Measurements from ENCODE around the gene SLC25A33.
A peak's percentile ranks its signal among the peaks of the same experiment; 100 is the strongest.
"Not testable (repeated sequence)": the region's sequence is repeated elsewhere in the genome, so short reads cannot be mapped to it uniquely, and the experiment has no call there.

Gene SLC25A33

GRCh38 chr1:9612871-9613624, 73.8 kb downstream of the SLC25A33 start:
- Mint-ChIP-seq H3K4me3 (no peak overlapping the region), H3K9me3 (no peaks in the 10 kb centered on the region), H3K36me3 (peaks cover 30% of the 10 kb centered on the region), H3K27me3 (no peaks in the 10 kb centered on the region), H3K4me1 (no peaks in the 10 kb centered on the region), H3K27ac (no peak overlapping the region)
- ATAC-seq, result no peak

GRCh38 chr1:9613625-9614299, 74.5 kb downstream of the SLC25A33 start:
- ATAC-seq, result no peak
- Mint-ChIP-seq H3K36me3 (peaks cover 30% of the 10 kb centered on the region), H3K4me1 (no peaks in the 10 kb centered on the region), H3K9me3 (no peaks in the 10 kb centered on the region), H3K4me3 (no peak overlapping the region), H3K27me3 (no peaks in the 10 kb centered on the region), H3K27ac (no peak overlapping the region)

GRCh38 chr1:9615316-9616063, 76.2 kb downstream of the SLC25A33 start:
- no peaks in the 10 kb centered on the region for H3K4me1 Mint-ChIP-seq
- no peaks in the 10 kb centered on the region for H3K27me3 Mint-ChIP-seq
- H3K27ac Mint-ChIP-seq, result no peak overlapping the region
- H3K36me3 Mint-ChIP-seq, result peaks cover 24% of the 10 kb centered on the region
- H3K4me3 Mint-ChIP-seq, result no peak overlapping the region
- peak; percentile 80 for ATAC-seq
- H3K9me3 Mint-ChIP-seq, result no peaks in the 10 kb centered on the region

GRCh38 chr1:9618909-9619679, 79.8 kb downstream of the SLC25A33 start:
- Mint-ChIP-seq H3K27me3 (no peaks in the 10 kb centered on the region), H3K27ac (no peak overlapping the region), H3K36me3 (peaks cover under 1% of the 10 kb centered on the region), H3K4me1 (peaks cover 4% of the 10 kb centered on the region), H3K4me3 (no peak overlapping the region), H3K9me3 (no peaks in the 10 kb centered on the region)
- no peak for ATAC-seq

- Mint-ChIP-seq H3K36me3 (no peaks in the 10 kb centered on the region), H3K4me1 (peaks cover 20% of the 10 kb centered on the region), H3K27me3 (no peaks in the 10 kb centered on the region), H3K27ac (no peak overlapping the region), H3K4me3 (no peak overlapping the region), H3K9me3 (no peaks in the 10 kb centered on the region)
- no peak for ATAC-seq
Measured at GRCh38 chr1:9621032-9621431, 81.8 kb downstream of the SLC25A33 start.

- Mint-ChIP-seq H3K4me3 (no peak overlapping the region), H3K27me3 (no peaks in the 10 kb centered on the region), H3K9me3 (no peaks in the 10 kb centered on the region), H3K36me3 (no peaks in the 10 kb centered on the region), H3K27ac (no peak overlapping the region), H3K4me1 (peaks cover 45% of the 10 kb centered on the region)
- ATAC-seq, result no peak
Measured at GRCh38 chr1:9624081-9624480, 84.8 kb downstream of the SLC25A33 start.

GRCh38 chr1:9625030-9625429, 85.8 kb downstream of the SLC25A33 start:
- not testable (repeated sequence) for ATAC-seq, H3K36me3 Mint-ChIP-seq

GRCh38 chr1:9626201-9626608, 86.9 kb downstream of the SLC25A33 start:
- Mint-ChIP-seq H3K4me3 (peak overlapping the region; percentile 54), H3K27ac (peak overlapping the region; percentile 87), H3K9me3 (no peaks in the 10 kb centered on the region), H3K4me1 (peaks cover 66% of the 10 kb centered on the region), H3K27me3 (no peaks in the 10 kb centered on the region), H3K36me3 (peaks cover 7% of the 10 kb centered on the region)
- peak; percentile 62 for ATAC-seq

More at GRCh38 chr1:9625030-9625429, 85.8 kb downstream of the SLC25A33 start:
- not testable (repeated sequence) for H3K9me3 Mint-ChIP-seq, H3K4me3 Mint-ChIP-seq, H3K27me3 Mint-ChIP-seq
- Mint-ChIP-seq H3K27ac (peak overlapping the region; percentile 87), H3K4me1 (peaks cover 54% of the 10 kb centered on the region)

- Mint-ChIP-seq H3K27ac (peak overlapping the region; percentile 87), H3K4me3 (peak overlapping the region; percentile 94), H3K4me1 (peaks cover 83% of the 10 kb centered on the region), H3K36me3 (peaks cover 10% of the 10 kb centered on the region), H3K27me3 (no peaks in the 10 kb centered on the region), H3K9me3 (no peaks in the 10 kb centered on the region)
- ATAC-seq, result peak; percentile 73
Measured at GRCh38 chr1:9628541-9629444, 89.5 kb downstream of the SLC25A33 start.

- Mint-ChIP-seq H3K4me1 (peaks cover 83% of the 10 kb centered on the region), H3K9me3 (no peaks in the 10 kb centered on the region), H3K27me3 (no peaks in the 10 kb centered on the region), H3K4me3 (peak overlapping the region; percentile 94), H3K36me3 (peaks cover 18% of the 10 kb centered on the region), H3K27ac (peak overlapping the region; percentile 87)
- peak; percentile 73 for ATAC-seq
Measured at GRCh38 chr1:9629445-9630201, 90.4 kb downstream of the SLC25A33 start.

GRCh38 chr1:9630331-9631111, 91.3 kb downstream of the SLC25A33 start:
- peaks cover 85% of the 10 kb centered on the region for H3K4me1 Mint-ChIP-seq
- H3K27ac Mint-ChIP-seq, result peak overlapping the region; percentile 87
- peaks cover 27% of the 10 kb centered on the region for H3K36me3 Mint-ChIP-seq
- H3K27me3 Mint-ChIP-seq, result no peaks in the 10 kb centered on the region
- H3K9me3 Mint-ChIP-seq, result no peaks in the 10 kb centered on the region
- peak overlapping the region; percentile 94 for H3K4me3 Mint-ChIP-seq
- no peak for ATAC-seq

- peaks cover 79% of the 10 kb centered on the region for H3K4me1 Mint-ChIP-seq
- H3K36me3 Mint-ChIP-seq, result peaks cover 35% of the 10 kb centered on the region
- peak overlapping the region; percentile 94 for H3K4me3 Mint-ChIP-seq
- no peak for ATAC-seq
- no peaks in the 10 kb centered on the region for H3K9me3 Mint-ChIP-seq
- no peaks in the 10 kb centered on the region for H3K27me3 Mint-ChIP-seq
- peak overlapping the region; percentile 87 for H3K27ac Mint-ChIP-seq
Measured at GRCh38 chr1:9631613-9632012, 92.3 kb downstream of the SLC25A33 start.

GRCh38 chr1:9633493-9633892, 94.2 kb downstream of the SLC25A33 start:
- Mint-ChIP-seq H3K4me1 (peaks cover 73% of the 10 kb centered on the region), H3K27me3 (no peaks in the 10 kb centered on the region), H3K9me3 (no peaks in the 10 kb centered on the region), H3K27ac (no peak overlapping the region), H3K4me3 (no peak overlapping the region), H3K36me3 (peaks cover 51% of the 10 kb centered on the region)
- ATAC-seq, result no peak
